HuH-7.5 (cell line): ENCODE data around the gene LRRC32.

ENCODE experiments used
- DNase-seq: peaks from one replicate; pipeline ENCODE4 v3.0.0; 2011; ENCODE audit warnings: low spot score

The LRRC32 gene

GRCh38 chr11:76699451-76700091 is 29.0 kb upstream of the LRRC32 start:
- no peak for DNase-seq

DNA sequence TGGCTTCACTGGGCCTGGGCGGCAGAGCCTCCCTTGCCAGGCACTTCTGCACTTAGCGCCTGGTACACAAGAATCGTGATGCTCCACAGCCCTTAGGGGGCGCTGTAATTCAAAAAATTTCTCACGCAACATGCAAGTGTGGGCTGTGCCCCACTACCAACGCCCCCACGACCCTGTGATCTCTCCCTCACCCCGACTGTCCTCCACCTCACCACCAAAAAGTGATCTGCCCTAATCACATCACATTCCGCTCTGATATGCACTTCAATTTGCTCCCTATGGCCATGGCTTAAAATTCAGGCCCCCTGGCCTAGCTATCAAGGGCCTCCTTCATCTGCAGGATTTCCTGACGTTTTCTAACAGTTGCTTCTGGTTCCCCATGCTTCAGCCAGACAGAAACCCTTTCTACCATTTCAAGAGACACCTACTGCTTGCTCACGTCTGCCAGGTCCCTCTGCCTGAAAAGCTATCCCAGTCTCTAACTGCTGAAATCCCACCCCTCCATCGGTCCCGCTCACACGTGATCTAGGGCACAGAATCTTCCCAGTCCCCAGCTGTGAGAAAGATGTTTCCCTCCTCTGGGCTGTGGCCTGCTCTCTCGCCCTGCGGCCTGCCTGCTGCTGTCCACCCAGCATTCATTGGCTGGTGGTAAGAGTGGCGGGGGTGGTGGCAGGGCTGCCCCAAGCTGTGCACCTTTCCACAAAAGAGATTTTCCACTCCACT is 27.9 kb upstream of the LRRC32 start:
- no peak for DNase-seq

DNA sequence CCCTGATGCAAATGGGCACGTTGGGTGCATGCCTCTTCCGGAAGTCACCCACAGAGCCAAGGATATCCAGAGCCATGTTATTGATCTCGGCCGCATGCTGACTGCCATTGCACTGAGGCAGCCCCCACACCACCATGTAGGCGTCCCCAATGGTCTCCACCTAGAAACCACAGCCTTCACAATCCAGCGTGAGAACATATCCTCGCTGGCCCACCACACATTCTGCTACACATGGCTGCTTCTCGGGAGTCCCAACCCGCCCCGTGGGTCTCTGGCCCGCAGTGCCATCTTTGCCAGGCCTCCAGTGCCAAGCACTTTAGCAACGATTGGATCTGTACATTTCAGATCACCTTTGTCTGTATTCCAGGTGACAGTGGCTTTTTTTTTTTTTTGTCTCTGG is 26.2 kb upstream of the LRRC32 start:
- DNase-seq: no peak

GRCh38 chr11:76695771-76696170 is 25.2 kb upstream of the LRRC32 start:
- no peak for DNase-seq

DNA sequence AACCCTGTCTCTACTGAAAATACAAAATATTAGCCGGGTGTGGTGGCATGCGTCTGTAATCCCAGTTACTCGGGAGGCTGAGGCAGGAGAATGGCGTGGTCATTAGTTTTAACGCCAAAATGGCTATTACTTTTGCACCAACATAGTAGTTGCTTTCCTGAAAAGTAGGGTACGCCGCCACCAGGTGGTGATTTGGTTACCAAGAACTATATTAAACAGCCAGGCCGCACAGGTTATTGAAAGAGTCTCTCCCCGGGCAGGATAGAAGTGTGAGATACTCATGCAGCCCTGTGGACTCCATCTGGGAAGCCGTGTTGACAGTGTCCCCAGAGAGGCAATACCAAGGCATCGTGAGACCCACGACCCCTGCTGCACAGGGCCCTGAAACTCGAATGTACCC is 24.6 kb upstream of the LRRC32 start:
- DNase-seq: no peak

- no peak for DNase-seq
Measured at GRCh38 chr11:76694664-76695063, 24.1 kb upstream of the LRRC32 start.

GRCh38 chr11:76693806-76694205 is 23.3 kb upstream of the LRRC32 start:
- DNase-seq: no peak

DNA sequence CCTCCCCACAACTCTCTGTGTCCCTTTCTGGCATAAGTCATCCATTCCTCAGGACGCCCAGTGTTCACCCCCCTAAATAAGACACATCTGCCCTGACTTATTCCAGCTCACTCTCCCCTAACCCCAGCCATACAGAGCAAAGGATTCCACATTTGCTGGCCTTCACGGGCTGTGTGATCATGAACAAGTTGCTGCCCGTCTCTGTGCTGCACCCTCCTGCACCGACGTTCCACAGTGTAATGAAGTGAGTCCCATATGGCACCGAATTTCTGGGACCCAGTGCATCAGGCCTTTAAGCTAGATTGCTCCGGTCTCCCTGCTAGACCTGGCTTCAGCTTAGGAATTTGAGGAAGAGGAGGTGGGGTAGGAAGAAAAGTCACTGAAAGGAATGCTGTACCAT is 22.4 kb upstream of the LRRC32 start:
- no peak for DNase-seq

DNA sequence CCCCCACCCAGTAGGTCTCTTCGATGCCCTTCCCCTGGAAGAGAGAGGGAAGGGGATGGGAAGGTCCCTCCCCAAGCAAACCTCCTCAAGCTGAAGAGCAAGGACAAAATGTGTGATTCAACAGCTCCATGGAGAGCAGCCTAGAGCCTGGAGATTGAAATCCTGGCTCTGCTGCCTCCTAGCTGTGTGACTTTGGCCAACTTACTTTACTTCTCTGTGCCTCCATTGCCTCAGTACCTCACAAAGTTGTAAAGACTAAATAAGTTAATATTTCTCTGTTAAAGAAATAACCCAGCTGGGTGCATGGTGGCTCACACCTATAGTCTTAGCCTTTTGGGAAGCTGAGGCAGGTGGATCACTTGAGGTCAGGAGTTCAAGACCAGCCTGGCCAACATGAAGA is 21.1 kb upstream of the LRRC32 start:
- DNase-seq: no peak

DNA sequence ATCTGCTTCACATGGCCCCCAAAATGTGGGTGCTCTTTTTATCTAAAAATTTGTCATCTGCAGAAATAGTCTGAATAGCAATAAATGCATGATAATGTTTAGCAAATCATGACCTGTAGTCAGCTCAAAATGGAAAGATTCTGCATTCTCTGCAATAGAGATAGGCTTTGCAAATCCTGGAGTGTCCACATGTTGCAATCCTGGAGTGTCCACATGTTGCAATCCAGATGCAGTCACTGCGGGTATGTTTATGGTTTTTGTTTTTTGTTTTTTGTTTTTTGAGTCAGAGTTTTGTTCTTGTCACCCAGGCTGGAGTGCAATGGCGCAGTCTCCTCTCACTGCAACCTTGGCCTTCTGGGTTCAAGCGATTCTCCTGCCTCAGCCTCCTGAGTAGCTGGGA is 20.2 kb upstream of the LRRC32 start:
- peak; percentile 52 for DNase-seq

DNA sequence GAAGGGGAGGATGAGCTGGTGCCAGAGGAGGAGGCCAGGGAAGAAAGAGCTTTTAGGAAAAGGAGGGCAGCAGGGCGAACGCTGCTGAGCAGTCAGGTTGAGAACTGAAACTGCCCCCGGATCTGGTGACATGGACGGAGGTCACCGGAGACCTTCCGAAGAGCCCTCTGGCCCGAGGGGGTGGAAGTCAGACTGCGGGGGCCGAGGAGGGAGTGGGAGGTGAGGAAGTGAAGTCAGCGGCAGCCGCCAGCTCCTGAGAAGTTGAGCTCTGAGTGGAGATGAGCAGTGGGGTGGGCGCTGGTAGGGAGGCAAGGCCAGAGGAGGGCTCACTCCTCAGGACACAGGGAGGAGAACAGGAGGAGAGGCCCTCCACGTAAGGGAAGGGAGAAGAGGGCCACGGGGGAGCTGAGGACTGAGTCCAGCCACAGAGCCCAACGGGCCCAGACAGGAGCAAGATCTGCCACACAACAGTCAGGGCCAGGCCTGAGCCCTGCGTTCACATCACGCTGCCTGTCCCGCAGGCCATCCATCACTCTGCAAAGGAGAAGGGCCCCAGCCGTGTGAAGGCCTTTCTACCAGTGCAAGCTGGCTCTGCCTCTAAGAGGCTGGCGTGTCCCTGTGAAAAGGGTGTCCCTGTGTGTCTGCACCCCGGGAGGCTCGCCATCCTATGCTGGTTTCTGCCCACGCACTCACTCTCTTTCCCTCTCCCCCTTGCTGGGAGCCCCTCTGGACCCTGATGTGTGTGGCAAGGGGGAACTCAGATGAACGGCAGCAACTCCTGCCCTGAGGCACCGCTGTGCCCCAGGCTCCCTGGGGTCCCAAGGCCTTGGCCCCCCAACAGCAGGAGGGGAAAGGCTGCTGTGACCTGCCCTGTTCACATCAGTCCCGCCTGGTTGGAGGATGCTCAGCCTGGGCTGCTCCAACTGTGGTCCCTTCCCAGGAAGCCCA is 19.0 kb upstream of the LRRC32 start:
- no peak for DNase-seq

DNA sequence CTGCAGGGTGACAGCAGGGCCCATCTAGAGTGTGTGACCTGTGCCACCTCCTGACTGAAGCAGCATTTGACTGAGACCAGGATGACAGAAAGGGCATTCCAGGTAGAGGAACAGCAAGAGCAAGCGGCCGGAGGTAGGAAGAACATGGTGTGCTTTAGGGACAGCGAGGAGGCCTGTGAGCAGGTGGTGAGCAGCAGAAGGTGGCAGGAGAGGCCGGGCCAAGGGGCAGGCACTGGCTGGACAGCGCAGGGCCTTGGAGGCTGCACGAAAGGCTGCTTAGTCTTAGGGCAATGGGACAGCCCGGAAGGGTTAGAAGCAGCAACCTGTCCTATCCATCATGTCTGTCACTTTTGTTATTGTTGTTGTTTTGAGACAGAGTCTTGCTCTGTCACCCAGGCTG is 17.6 kb upstream of the LRRC32 start:
- DNase-seq: no peak

DNA sequence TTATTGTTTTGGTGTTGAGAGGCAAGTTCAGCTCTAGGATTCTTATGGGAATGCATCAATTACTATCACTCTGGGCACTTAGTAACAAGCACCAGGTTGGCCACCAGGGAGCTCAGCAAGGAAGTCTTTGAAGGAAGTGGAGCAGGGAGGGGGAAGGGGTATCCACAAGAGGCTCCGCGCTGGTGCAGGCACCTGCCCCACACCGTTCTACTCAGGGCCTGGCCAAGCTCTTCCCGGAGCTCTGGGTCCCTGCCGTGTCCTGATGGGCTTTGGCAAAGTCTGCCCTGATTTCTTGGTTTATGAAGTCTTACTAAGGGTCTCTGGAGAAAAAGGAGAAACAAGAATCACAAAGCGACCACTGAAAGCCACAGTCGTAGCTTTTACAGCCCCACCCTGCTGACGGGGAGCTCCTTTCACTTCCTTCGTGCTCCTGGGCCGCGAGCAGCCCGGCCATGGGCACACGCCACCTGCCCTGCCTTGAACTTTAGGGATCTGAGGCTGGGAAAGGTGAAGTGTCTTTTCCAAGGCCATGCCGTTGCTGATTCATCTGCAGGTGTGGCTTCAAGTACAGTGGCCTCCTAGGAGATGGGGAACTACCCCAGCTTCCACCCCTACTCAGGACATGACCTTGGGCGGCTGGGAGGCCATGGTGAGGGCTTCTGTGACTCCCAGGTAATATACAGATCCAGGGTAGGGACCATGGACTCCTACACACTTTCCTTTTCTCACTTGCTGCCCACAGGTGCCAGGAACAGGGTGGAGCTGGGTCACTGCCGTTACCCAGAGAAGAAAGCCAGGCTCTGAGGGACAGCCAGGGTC is 15.9 kb upstream of the LRRC32 start:
- no peak for DNase-seq

GRCh38 chr11:76685831-76686230 is 15.3 kb upstream of the LRRC32 start:
- no peak for DNase-seq

- DNase-seq: no peak
Measured at GRCh38 chr11:76685237-76685636, 14.7 kb upstream of the LRRC32 start.

DNA sequence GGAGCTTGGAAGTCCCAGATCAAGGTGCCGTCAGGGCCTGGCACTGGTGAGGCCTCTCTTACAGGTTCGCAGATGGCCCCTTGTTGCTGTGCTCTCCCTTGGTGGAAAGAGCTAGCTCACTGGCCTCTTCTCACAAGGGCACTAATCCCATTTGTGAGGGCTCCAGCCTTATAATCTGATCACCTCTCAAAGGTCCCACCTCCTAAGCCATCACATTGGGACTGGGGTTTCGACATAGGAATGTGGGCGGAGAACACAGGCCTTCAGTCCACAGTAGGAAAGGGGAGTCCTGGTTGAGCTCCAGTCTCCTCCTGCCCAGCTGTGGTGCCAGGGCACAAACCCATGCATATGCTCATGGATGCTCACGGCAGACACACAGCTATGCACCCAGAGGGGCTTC is 14.0 kb upstream of the LRRC32 start:
- no peak for DNase-seq

- DNase-seq: no peak
Measured at GRCh38 chr11:76683161-76684095, 12.9 kb upstream of the LRRC32 start.

- DNase-seq: no peak
Measured at GRCh38 chr11:76682684-76683083, 12.1 kb upstream of the LRRC32 start.

- no peak for DNase-seq
Measured at GRCh38 chr11:76682106-76682505, 11.6 kb upstream of the LRRC32 start.

GRCh38 chr11:76680518-76681425 is 10.2 kb upstream of the LRRC32 start:
- DNase-seq: peak; percentile 87
